NCI-H446 treated with DMSO at 0.1 percent for 48 hours (cell line): ENCODE results near the gene MATN1.
"Not testable (repeated sequence)": the region's sequence is repeated elsewhere in the genome, so short reads cannot be mapped to it uniquely, and the experiment has no call there.

Source experiments
- DNase-seq: peaks from one replicate; lab custom pipeline; 2025; lab: John Stamatoyannopoulos, UW

MATN1 gene

GRCh38 chr1:30723331-30723755 is at the start of gene MATN1:
MATN1 (minus strand) TSS chr1:30723585; CDS start chr1:30723551, 34 bp downstream.
- no peak for DNase-seq

- DNase-seq = no peak
Measured at GRCh38 chr1:30771005-30771404, 47.6 kb upstream of the MATN1 start.

GRCh38 chr1:30770150-30770549 is 46.8 kb upstream of the MATN1 start:
- DNase-seq = no peak

- no peak for DNase-seq
Measured at GRCh38 chr1:30768830-30769718, 45.7 kb upstream of the MATN1 start.

GRCh38 chr1:30768159-30768829 is 44.9 kb upstream of the MATN1 start:
- DNase-seq = no peak

GRCh38 chr1:30766948-30767347 is 43.6 kb upstream of the MATN1 start:
- DNase-seq = not testable (repeated sequence)

- DNase-seq = no peak
Measured at GRCh38 chr1:30765556-30766434, 42.4 kb upstream of the MATN1 start.

GRCh38 chr1:30764939-30765555 is 41.7 kb upstream of the MATN1 start:
- DNase-seq = no peak

GRCh38 chr1:30764396-30764795 is 41.0 kb upstream of the MATN1 start:
- no peak for DNase-seq

GRCh38 chr1:30763651-30764248 is 40.4 kb upstream of the MATN1 start:
- DNase-seq = no peak

- no peak for DNase-seq
Measured at GRCh38 chr1:30762930-30763650, 39.7 kb upstream of the MATN1 start.

- DNase-seq = no peak
Measured at GRCh38 chr1:30762152-30762929, 39.0 kb upstream of the MATN1 start.

- DNase-seq = no peak
Measured at GRCh38 chr1:30761381-30762151, 38.2 kb upstream of the MATN1 start.

- no peak for DNase-seq
Measured at GRCh38 chr1:30760596-30761324, 37.4 kb upstream of the MATN1 start.

GRCh38 chr1:30759718-30760281 is 36.4 kb upstream of the MATN1 start:
- no peak for DNase-seq

- DNase-seq = no peak
Measured at GRCh38 chr1:30758785-30759380, 35.5 kb upstream of the MATN1 start.

- no peak for DNase-seq
Measured at GRCh38 chr1:30758121-30758688, 34.8 kb upstream of the MATN1 start.
